Measurements from ENCODE around the gene GCFC2. TPM values are rescaled to one million over a fixed set of nuclear protein-coding genes. Genes with fewer than 3 reads are reported as not detected.
A peak's percentile ranks its signal among the peaks of the same experiment; 100 is the strongest.

GCFC2 gene
- polyA plus RNA-seq, 1 donor, result 28.2 TPM

DNA sequence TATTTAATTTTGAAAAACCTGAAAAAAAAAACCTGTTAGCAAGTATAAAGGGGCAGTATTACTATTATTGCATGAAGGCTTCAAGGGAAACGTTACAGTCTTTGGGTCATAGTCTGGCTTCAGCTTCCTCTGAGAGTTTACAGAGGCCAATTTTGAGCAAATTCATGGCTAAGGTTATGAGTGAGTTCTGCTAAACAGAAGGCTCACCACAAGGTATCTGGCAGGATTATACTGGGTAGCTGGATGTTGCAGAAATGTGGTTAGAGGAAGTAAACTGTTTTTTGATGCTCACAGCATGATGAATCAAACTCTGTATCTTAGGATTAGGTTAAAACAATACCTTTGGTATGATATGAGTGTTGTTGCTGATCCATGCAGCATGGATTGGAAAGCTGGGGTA is 54.9 kb downstream of the GCFC2 start:
- Histone ChIP-seq H3K27me3 (ENCODE audit: control insufficient read depth, insufficient read depth, low read length) (no peaks in the 10 kb centered on the region), H3K27ac (ENCODE audit: low read length) (no peak overlapping the region), H3K4me1 (ENCODE audit: control insufficient read depth, insufficient read depth, low read length) (no peaks in the 10 kb centered on the region), H3K4me3 (ENCODE audit: low read length) (no peak overlapping the region), H3K9me3 (ENCODE audit: control insufficient read depth, low read depth, low read length) (peaks cover 7% of the 10 kb centered on the region), H3K36me3 (ENCODE audit: control insufficient read depth, insufficient read depth, low read length) (peaks cover 63% of the 10 kb centered on the region)
- WGBS (ENCODE audit: insufficient coverage, low lambda C conversion rate), result no CpG with 5 or more reads among the region's 1 CpG
- no peak for DNase-seq

DNA sequence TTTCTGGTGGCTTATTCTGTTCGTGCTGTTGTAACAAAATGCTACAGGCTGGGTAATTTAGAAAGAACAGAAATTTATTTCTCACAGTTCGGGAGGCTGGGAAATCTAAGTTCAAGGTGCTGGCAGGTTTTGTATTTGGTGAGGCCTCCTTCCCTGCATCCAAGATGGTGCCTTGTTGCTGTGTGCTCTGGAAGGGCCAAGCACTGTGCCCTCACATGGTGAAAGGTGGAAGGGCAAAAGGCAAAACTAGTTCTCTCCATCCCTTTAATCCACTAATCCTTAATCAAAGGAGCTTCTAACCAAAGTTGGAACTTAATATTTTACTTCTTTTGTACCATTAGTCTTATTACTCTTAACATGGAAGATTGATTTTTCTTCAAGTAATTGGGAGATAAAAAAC is 56.7 kb downstream of the GCFC2 start:
- Histone ChIP-seq H3K9me3 (ENCODE audit: control insufficient read depth, low read depth, low read length) (no peaks in the 10 kb centered on the region), H3K27ac (ENCODE audit: low read length) (no peak overlapping the region), H3K4me3 (ENCODE audit: low read length) (no peak overlapping the region), H3K27me3 (ENCODE audit: control insufficient read depth, insufficient read depth, low read length) (no peaks in the 10 kb centered on the region), H3K4me1 (ENCODE audit: control insufficient read depth, insufficient read depth, low read length) (no peaks in the 10 kb centered on the region), H3K36me3 (ENCODE audit: control insufficient read depth, insufficient read depth, low read length) (peaks cover 62% of the 10 kb centered on the region)
- no peak for DNase-seq
- no CpG with 5 or more reads among the region's 2 CpGs for WGBS (ENCODE audit: insufficient coverage, low lambda C conversion rate)

DNA sequence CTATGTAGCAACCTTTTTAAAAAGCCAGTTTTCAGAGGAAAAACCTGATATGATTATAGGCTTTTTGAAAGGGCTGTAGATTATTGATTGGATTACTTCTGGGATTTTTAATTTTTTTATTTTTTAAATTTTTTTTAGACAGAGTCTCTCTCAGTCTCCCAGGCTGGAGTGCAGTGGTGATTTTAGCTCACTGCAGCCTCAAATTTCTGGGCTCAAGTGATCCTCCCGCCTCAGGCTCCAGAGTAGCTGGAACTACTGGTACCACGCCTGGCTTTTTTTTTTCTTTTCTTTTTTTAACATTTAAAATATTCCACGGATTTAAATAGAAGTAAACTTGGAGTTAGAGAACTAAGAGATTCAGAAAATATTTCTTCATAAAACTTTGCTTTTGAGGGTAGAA is 62.9 kb downstream of the GCFC2 start:
- H3K27ac ChIP-seq (ENCODE audit: low read length), result peak overlapping the region; percentile 64

GRCh38 chr2:75646583-75647425 is 63.9 kb downstream of the GCFC2 start, which contains the start of gene MRPL19:
Gene MRPL19, plus strand, starts transcription at chr2:75646783. Its CDS starts 25 bp downstream, at chr2:75646808.
- Histone ChIP-seq H3K4me3 (ENCODE audit: low read length) (peak within 1 kb of the TSS; percentile 91), H3K27me3 (ENCODE audit: control insufficient read depth, insufficient read depth, low read length) (no peaks in the 10 kb centered on the region), H3K36me3 (ENCODE audit: control insufficient read depth, insufficient read depth, low read length) (peaks cover 18% of the 10 kb centered on the region), H3K9me3 (ENCODE audit: control insufficient read depth, low read depth, low read length) (no peaks in the 10 kb centered on the region), H3K27ac (ENCODE audit: low read length) (peak within 1 kb of the TSS; percentile 64), H3K4me1 (ENCODE audit: control insufficient read depth, insufficient read depth, low read length) (no peaks in the 10 kb centered on the region)
- peak; percentile 85 to 96 for DNase-seq
- WGBS (ENCODE audit: insufficient coverage, low lambda C conversion rate), result no CpG with 5 or more reads among the region's 60 CpGs

More for the DNA sequence above, 62.9 kb downstream of the GCFC2 start:
- DNase-seq, result no peak
- Histone ChIP-seq H3K27me3 (ENCODE audit: control insufficient read depth, insufficient read depth, low read length) (no peaks in the 10 kb centered on the region), H3K4me3 (ENCODE audit: low read length) (peak overlapping the region; percentile 91), H3K9me3 (ENCODE audit: control insufficient read depth, low read depth, low read length) (no peaks in the 10 kb centered on the region), H3K4me1 (ENCODE audit: control insufficient read depth, insufficient read depth, low read length) (no peaks in the 10 kb centered on the region), H3K36me3 (ENCODE audit: control insufficient read depth, insufficient read depth, low read length) (peaks cover 25% of the 10 kb centered on the region)
- 88% methylated on average over 2 of the region's 3 CpGs for WGBS (ENCODE audit: insufficient coverage, low lambda C conversion rate)

DNA sequence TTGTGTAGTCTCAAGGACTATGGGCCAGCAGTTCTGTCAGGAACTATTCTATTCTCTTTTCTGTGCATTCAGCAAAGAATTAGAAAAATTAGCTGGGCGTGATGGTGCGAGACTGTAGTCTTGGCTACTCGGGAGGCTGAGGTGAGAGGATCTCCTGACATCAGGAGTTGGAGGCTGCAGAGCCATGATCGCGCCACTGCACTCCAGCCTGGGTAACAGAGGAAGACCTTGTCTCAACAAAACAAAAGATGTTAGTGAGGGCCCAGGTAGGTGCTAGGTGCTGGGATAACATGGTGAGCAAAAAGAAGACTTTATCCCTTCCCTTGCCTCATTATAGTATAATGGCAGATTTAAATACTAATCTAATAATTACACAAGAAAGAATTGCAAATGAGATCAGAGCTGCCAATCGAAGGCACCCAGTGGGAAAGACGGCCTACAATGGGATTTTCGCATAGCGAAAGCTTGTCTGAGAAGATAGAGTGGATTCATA is 64.6 kb downstream of the GCFC2 start:
- H3K36me3 ChIP-seq (ENCODE audit: control insufficient read depth, insufficient read depth, low read length), result peaks cover 12% of the 10 kb centered on the region
- WGBS (ENCODE audit: insufficient coverage, low lambda C conversion rate), result no CpG with 5 or more reads among the region's 9 CpGs
- H3K4me3 ChIP-seq (ENCODE audit: low read length), result peak overlapping the region; percentile 91
- DNase-seq, result no peak
- H3K9me3 ChIP-seq (ENCODE audit: control insufficient read depth, low read depth, low read length), result no peaks in the 10 kb centered on the region
- no peaks in the 10 kb centered on the region for H3K27me3 ChIP-seq (ENCODE audit: control insufficient read depth, insufficient read depth, low read length)
- H3K4me1 ChIP-seq (ENCODE audit: control insufficient read depth, insufficient read depth, low read length), result no peaks in the 10 kb centered on the region
- no peak overlapping the region for H3K27ac ChIP-seq (ENCODE audit: low read length)

GRCh38 chr2:75645643-75646042 is 65.1 kb downstream of the GCFC2 start:
- WGBS (ENCODE audit: insufficient coverage, low lambda C conversion rate), result 92% methylated on average over 3 of the region's 10 CpGs
- Histone ChIP-seq H3K36me3 (ENCODE audit: control insufficient read depth, insufficient read depth, low read length) (peaks cover 7% of the 10 kb centered on the region), H3K9me3 (ENCODE audit: control insufficient read depth, low read depth, low read length) (no peaks in the 10 kb centered on the region), H3K4me1 (ENCODE audit: control insufficient read depth, insufficient read depth, low read length) (no peaks in the 10 kb centered on the region), H3K27me3 (ENCODE audit: control insufficient read depth, insufficient read depth, low read length) (no peaks in the 10 kb centered on the region), H3K4me3 (ENCODE audit: low read length) (no peak overlapping the region), H3K27ac (ENCODE audit: low read length) (no peak overlapping the region)
- DNase-seq, result no peak

- H3K4me1 ChIP-seq (ENCODE audit: control insufficient read depth, insufficient read depth, low read length), result no peaks in the 10 kb centered on the region
- WGBS (ENCODE audit: insufficient coverage, low lambda C conversion rate), result 88% methylated on average over 1 of the region's 1 CpG
- no peaks in the 10 kb centered on the region for H3K36me3 ChIP-seq (ENCODE audit: control insufficient read depth, insufficient read depth, low read length)
Observed at GRCh38 chr2:75643980-75644379, 66.7 kb downstream of the GCFC2 start.

GRCh38 chr2:75641587-75641986 is 69.1 kb downstream of the GCFC2 start:
- Histone ChIP-seq H3K9me3 (ENCODE audit: control insufficient read depth, low read depth, low read length) (no peaks in the 10 kb centered on the region), H3K4me3 (ENCODE audit: low read length) (no peak overlapping the region), H3K27me3 (ENCODE audit: control insufficient read depth, insufficient read depth, low read length) (peaks cover 3% of the 10 kb centered on the region), H3K4me1 (ENCODE audit: control insufficient read depth, insufficient read depth, low read length) (no peaks in the 10 kb centered on the region), H3K36me3 (ENCODE audit: control insufficient read depth, insufficient read depth, low read length) (no peaks in the 10 kb centered on the region), H3K27ac (ENCODE audit: low read length) (no peak overlapping the region)
- no CpG with 5 or more reads among the region's 1 CpG for WGBS (ENCODE audit: insufficient coverage, low lambda C conversion rate)
- no peak for DNase-seq

More at GRCh38 chr2:75643980-75644379, 66.7 kb downstream of the GCFC2 start:
- no peak overlapping the region for H3K4me3 ChIP-seq (ENCODE audit: low read length)
- no peak overlapping the region for H3K27ac ChIP-seq (ENCODE audit: low read length)
- H3K27me3 ChIP-seq (ENCODE audit: control insufficient read depth, insufficient read depth, low read length), result no peaks in the 10 kb centered on the region
- DNase-seq, result no peak
- H3K9me3 ChIP-seq (ENCODE audit: control insufficient read depth, low read depth, low read length), result no peaks in the 10 kb centered on the region

- Histone ChIP-seq H3K9me3 (ENCODE audit: control insufficient read depth, low read depth, low read length) (no peaks in the 10 kb centered on the region), H3K4me3 (ENCODE audit: low read length) (no peak overlapping the region), H3K27me3 (ENCODE audit: control insufficient read depth, insufficient read depth, low read length) (peaks cover 3% of the 10 kb centered on the region), H3K36me3 (ENCODE audit: control insufficient read depth, insufficient read depth, low read length) (no peaks in the 10 kb centered on the region), H3K27ac (ENCODE audit: low read length) (no peak overlapping the region), H3K4me1 (ENCODE audit: control insufficient read depth, insufficient read depth, low read length) (no peaks in the 10 kb centered on the region)
- WGBS (ENCODE audit: insufficient coverage, low lambda C conversion rate), result no CpG with 5 or more reads among the region's 3 CpGs
- DNase-seq, result peak; percentile 16 to 44
Observed at GRCh38 chr2:75640621-75641121, 70.0 kb downstream of the GCFC2 start.

- peaks cover 5% of the 10 kb centered on the region for H3K27me3 ChIP-seq (ENCODE audit: control insufficient read depth, insufficient read depth, low read length)
- WGBS (ENCODE audit: insufficient coverage, low lambda C conversion rate), result no CpG with 5 or more reads among the region's 1 CpG
- H3K4me3 ChIP-seq (ENCODE audit: low read length), result no peak overlapping the region
- no peaks in the 10 kb centered on the region for H3K9me3 ChIP-seq (ENCODE audit: control insufficient read depth, low read depth, low read length)
- no peaks in the 10 kb centered on the region for H3K36me3 ChIP-seq (ENCODE audit: control insufficient read depth, insufficient read depth, low read length)
- DNase-seq, result no peak
- no peaks in the 10 kb centered on the region for H3K4me1 ChIP-seq (ENCODE audit: control insufficient read depth, insufficient read depth, low read length)
- no peak overlapping the region for H3K27ac ChIP-seq (ENCODE audit: low read length)
Observed at GRCh38 chr2:75637568-75637967, 73.1 kb downstream of the GCFC2 start.

Data from large intestine (tissue), 3 donors.